Stomach smooth muscle (tissue), 2 donors: ENCODE results near the gene ZBTB47.

ENCODE experiments used
- H3K27ac ChIP-seq: one replicate; pipeline ENCODE4 v1.7.0; 2013; ENCODE audit warnings: mild to moderate bottlenecking, low read length, inconsistent platforms
- H3K27me3 ChIP-seq, 2 donors: one replicate each; pipeline ENCODE4 v1.7.0; 2013; ENCODE audit warnings: low read length in 2 of 2; ENCODE audit not compliant: insufficient read depth in 2 of 2, control insufficient read depth in 1 of 2
- H3K36me3 ChIP-seq, 2 donors: one replicate each; pipeline ENCODE4 v1.7.0; 2013; ENCODE audit warnings: low read length in 2 of 2; ENCODE audit not compliant: control insufficient read depth in 2 of 2, insufficient read depth in 2 of 2
- H3K4me1 ChIP-seq: one replicate; pipeline ENCODE4 v1.7.0; 2013; ENCODE audit warnings: low read length; ENCODE audit not compliant: control insufficient read depth, insufficient read depth
- H3K4me3 ChIP-seq, 2 donors: one replicate each; pipeline ENCODE4 v1.7.0; 2013; ENCODE audit warnings: low read length in 2 of 2
- H3K9ac ChIP-seq, 2 donors: one replicate each; pipeline ENCODE4 v1.7.0; 2013; ENCODE audit warnings: low read length in 2 of 2, mild to moderate bottlenecking in 1 of 2
- H3K9me3 ChIP-seq, 2 donors: one replicate each; pipeline ENCODE4 v1.7.0; 2013; ENCODE audit warnings: low read length in 2 of 2; ENCODE audit not compliant: control insufficient read depth in 2 of 2
- donor health status: healthy.
- donor health status: Pancreatic carcinoma.

The ZBTB47 gene

DNA sequence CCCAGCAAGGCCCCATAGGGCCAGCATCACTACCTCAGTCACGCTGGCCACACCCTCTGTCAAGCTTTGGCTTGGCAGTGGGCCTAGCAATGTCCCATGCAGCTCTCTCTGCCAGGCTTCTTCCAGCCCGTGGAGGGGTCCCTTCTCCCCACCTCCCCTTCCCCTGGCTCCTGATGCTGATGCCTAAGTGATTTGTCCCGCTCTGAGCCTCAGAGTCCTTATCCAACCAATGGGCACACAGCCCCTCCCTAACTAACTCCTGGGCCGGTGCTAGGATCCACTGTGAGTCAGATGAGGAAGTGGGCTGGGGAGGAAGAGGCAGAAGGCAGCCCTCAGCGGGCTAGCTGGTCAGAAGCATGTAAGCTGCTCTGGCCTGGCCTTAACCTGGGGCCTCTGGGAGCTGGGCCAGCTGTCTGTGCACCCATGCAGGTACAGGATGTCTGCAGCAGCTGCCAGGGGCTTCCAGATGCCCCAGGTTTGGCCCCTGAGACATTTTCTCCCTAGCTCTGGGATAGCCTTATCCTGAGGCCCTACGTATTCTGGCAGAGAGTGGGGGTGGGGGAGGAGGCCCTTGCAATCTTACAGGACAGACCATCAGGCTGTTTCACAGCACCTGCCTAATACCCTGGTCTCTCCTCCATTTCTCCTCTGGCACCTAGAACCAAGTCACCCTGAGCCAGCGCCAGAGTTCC, 740 bp upstream of the ZBTB47 start:
- Histone ChIP-seq H3K9me3 (no peaks in the 10 kb centered on the region), H3K4me1 (peaks cover 57% of the 10 kb centered on the region), H3K4me3 (peak overlapping the region; percentile 87 to 89), H3K36me3 (peaks cover 3 to 9% of the 10 kb centered on the region in 2 donors), H3K9ac (peak overlapping the region; percentile 73 to 84), H3K27me3 (no peaks in the 10 kb centered on the region), H3K27ac (peak overlapping the region; percentile 69)

DNA sequence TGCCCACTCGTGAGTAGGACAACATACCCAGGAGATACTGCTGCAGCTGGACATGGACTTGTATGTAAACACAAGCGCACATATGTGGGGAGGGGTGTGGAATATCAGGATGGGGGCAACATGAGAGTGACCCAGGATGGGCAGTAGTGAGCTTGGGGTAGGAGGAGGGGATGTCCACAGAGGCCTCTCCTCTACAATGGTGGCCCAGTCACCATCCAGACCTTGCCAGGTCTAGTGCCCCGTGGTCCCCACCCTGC, 266 bp upstream of the ZBTB47 start:
- peaks cover 3 to 10% of the 10 kb centered on the region in 2 donors for H3K36me3 ChIP-seq
- peaks cover 57% of the 10 kb centered on the region for H3K4me1 ChIP-seq
- H3K27me3 ChIP-seq, result no peaks in the 10 kb centered on the region
- peak overlapping the region; percentile 69 for H3K27ac ChIP-seq
- peak overlapping the region; percentile 87 to 89 for H3K4me3 ChIP-seq
- H3K9ac ChIP-seq, result peak overlapping the region; percentile 73 to 84
- H3K9me3 ChIP-seq, result no peaks in the 10 kb centered on the region

DNA sequence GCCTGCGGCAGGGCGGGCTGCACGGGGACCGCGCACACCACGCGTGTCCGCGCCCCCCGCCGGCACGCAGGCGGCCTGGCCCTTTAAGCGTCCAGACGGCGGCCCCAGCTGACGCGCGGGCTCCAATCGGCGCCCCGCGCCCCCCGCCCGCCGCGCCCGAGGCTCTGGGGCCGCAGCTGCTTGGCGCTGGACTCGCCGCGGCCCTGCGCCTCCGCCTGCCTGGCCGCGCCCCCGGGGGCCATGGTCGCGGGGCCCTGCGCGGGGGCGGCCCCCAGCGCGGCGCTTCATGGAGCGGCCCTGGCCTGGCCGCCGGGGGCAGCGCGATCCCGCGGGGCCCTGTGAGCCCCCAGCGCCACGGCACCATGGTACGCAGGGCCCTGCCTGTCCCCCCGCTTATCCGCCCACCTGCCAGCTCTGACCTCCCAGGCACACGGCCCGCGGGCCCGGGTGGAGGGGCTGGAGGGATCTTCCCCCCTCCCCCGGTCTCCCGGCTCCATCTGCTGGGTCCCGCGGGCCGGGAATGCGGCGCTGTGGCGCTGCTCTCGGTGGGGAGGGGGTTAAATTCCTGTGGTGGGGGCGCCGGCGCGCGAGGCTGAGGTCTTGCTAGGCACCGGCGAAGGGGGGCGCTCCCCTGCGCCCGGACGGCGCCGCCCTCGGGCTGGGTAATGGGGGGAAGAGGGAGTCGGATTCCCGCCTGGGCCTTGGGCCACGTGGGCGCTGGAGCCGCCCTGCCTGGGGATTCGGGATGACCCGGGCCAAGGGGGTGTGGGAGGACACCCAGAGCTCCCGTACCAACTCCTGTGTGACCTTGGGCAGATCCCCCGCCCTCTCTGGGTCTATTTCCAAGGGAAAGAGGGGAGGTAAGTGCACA, 1.1 kb downstream of the ZBTB47 start:
- no peaks in the 10 kb centered on the region for H3K27me3 ChIP-seq
- H3K9me3 ChIP-seq, result no peaks in the 10 kb centered on the region
- peak overlapping the region; percentile 87 to 89 for H3K4me3 ChIP-seq
- peak overlapping the region; percentile 84 to 92 for H3K9ac ChIP-seq
- peaks cover 0 to 9% of the 10 kb centered on the region in 2 donors for H3K36me3 ChIP-seq
- peaks cover 63% of the 10 kb centered on the region for H3K4me1 ChIP-seq
- peak overlapping the region; percentile 84 for H3K27ac ChIP-seq

DNA sequence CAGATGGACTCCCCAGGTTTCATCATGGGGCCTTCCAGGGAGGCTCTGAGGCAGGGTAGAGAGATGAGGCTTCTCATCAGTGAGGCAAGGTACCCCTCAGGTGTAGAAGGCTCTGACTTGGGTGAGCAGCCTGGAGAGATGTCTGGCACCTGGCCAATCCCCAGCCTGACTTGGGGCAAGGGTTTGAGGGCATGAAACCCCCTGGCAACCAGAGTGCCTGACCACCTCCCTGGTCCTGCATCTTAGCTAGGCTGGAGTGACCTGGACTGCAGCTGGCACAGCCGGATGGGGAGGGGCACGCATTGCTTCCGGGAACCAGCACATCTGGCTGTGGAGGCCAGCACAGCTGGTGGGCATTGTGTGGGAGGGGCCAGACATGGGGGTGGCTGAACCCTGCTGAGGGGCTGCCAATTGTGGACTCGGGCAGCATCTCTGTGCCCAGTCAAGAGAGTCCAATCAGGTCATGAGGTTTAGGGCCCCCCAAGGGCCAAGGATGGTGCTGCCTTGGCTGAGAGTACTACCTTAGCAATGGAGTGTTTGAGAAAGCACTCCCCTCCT, 1.9 kb downstream of the ZBTB47 start:
- H3K4me3 ChIP-seq, result peak overlapping the region; percentile 71 to 87
- no peaks in the 10 kb centered on the region for H3K9me3 ChIP-seq
- H3K9ac ChIP-seq, result peak overlapping the region; percentile 84 to 92
- H3K27ac ChIP-seq, result peak overlapping the region; percentile 84
- peaks cover 68% of the 10 kb centered on the region for H3K4me1 ChIP-seq
- H3K27me3 ChIP-seq, result no peaks in the 10 kb centered on the region
- peaks cover 0 to 9% of the 10 kb centered on the region in 2 donors for H3K36me3 ChIP-seq

DNA sequence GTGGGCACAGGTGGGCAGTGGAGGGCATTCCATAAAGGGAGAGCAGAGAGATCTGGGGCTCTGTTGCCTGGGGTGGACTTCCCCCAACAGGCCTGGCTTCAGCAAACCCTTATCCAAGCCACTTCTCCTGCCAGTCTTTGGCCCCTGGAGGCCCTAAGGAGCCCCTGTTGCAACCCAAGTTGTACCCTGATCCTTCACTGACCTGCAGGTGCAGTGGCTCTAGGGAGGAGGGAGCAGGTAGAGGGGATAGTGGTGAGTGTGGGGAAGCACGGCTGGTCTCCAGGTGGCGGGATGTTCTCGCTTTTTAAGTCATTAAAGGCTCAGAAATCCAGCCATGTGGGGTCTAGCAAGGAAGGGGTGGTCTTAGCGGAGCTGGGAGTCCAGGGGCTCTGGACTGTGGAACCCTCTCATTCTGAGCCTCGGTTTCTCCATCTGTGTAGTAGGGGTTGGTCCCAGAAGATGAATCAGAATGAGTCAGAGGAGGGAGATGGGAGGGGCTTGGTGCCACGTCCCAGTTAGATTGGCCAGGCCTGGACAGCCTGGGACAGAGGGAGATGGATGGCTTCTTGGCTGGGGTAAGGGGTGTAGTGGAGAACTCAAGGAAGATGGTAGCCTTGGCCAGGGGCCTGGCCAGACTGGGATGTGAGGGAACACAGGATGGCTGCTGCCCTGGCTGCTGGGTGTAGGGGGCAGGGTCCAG, 2.6 kb downstream of the ZBTB47 start:
- Histone ChIP-seq H3K4me1 (peaks cover 69% of the 10 kb centered on the region), H3K4me3 (no peak overlapping the region), H3K9me3 (no peaks in the 10 kb centered on the region), H3K9ac (no peak overlapping the region), H3K36me3 (peaks cover 0 to 9% of the 10 kb centered on the region in 2 donors), H3K27ac (peak overlapping the region; percentile 84), H3K27me3 (no peaks in the 10 kb centered on the region)

DNA sequence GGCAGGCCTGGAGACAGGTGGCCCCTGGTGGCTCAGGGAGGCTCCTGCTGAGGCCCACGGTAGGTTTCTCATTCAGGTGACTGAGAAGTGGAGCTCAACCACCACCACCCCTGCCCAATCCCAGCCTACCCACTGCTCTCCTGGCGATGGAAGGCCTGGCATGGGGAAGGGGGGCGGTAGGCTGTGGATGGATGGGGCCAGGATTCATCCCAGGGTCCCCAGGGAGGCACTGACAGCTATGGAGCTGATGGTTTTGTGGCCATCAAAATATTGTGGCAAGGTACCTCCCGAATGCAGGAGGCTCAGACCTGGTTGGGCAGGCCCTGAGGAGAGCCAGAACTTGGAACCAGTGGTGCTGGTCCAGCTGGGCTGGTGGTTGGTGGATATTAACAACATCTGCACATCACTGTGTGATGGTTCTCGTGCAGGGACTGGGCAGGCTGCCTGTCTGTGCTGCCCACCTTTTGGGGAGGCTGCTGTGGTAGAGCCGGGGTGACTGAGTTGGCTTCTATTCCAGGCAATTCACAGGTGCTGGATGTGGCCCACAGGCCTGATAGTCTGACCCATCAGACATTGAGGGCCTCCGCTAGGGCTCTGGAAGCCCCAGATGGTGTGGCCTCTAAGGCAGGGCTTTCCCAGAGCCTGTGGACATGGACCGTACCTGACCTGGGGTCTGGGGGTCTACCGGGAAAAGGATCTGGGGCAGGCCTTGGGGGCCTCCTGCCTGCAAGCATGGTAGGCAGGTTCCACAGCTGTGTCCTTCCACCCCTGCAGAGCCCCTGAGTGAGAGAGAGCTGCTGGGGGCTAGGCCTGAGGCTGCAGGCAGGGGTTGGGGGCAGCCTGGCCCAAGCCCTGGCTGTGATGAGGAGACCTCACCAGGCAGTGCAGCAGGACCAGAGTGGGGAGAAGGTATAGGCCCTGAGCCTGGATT, 3.4 kb downstream of the ZBTB47 start:
- Histone ChIP-seq H3K4me3 (no peak overlapping the region), H3K9ac (no peak overlapping the region), H3K36me3 (peaks cover 0 to 9% of the 10 kb centered on the region in 2 donors), H3K27me3 (no peaks in the 10 kb centered on the region), H3K27ac (no peak overlapping the region), H3K9me3 (no peaks in the 10 kb centered on the region), H3K4me1 (peaks cover 65% of the 10 kb centered on the region)

DNA sequence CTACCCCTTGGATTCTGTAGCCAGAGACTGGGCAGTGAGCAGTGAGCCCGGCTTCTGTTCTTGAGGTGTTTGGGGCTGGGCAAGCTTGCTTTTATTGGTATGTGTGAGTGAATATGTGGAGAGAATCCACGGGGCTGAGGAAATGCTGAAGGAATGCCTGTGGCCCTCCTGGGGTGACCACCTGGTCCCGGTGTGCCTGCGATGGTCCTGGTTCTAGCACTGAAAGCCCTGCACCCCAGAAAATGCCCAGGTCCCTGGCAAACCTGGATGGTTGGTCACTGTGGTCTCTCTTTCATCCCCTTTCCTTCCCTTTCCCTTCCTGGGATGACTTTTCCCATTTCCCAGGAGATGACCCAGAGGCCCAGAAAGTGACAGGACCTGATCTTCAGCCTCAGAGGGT, 4.2 kb downstream of the ZBTB47 start:
- Histone ChIP-seq H3K36me3 (peaks cover 0 to 9% of the 10 kb centered on the region in 2 donors), H3K9ac (no peak overlapping the region), H3K4me1 (peaks cover 58% of the 10 kb centered on the region), H3K27me3 (no peaks in the 10 kb centered on the region), H3K4me3 (no peak overlapping the region), H3K9me3 (no peaks in the 10 kb centered on the region), H3K27ac (peak overlapping the region; percentile 18)

DNA sequence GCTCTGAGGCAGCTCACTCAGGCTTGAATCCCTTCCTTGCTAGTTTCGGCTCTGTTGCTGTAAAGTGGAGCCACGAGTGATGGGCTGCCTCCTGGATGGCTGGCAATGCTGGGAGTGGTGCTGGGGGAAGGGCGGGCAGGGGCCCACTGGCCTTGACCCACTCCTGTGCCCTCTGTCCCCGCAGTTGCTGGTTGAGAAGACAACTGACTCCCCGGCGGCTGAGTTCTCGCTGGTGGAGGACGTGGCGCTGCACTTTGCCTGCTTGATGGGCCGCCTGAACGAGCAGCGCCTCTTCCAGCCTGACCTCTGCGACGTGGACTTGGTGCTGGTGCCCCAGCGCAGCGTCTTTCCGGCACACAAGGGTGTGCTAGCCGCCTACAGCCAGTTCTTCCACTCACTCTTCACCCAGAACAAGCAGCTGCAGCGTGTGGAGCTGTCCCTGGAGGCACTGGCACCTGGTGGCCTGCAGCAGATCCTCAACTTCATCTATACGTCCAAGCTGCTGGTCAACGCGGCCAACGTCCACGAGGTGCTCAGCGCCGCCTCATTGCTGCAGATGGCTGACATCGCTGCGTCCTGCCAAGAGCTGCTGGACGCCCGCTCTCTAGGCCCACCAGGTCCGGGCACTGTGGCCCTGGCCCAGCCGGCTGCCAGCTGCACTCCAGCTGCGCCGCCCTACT, 4.7 kb downstream of the ZBTB47 start:
- Histone ChIP-seq H3K4me1 (peaks cover 52% of the 10 kb centered on the region), H3K27ac (peak overlapping the region; percentile 18), H3K9ac (no peak overlapping the region)

DNA sequence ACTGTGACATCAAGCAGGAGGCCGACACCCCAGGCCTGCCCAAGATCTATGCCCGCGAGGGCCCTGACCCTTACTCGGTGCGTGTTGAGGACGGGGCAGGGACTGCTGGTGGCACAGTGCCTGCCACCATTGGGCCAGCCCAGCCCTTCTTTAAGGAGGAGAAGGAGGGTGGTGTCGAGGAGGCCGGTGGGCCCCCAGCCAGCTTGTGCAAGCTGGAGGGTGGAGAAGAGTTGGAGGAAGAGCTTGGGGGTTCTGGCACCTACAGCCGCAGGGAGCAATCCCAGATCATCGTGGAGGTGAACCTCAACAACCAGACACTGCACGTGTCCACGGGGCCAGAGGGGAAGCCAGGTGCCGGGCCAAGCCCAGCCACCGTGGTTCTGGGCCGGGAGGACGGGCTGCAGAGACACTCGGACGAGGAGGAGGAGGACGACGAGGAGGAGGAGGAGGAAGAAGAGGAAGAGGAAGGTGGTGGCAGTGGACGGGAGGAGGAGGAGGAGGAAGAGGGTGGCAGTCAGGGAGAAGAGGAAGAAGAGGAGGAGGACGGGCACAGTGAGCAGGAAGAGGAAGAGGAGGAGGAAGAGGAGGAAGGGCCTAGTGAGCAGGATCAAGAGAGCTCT, 5.4 kb downstream of the ZBTB47 start:
- Histone ChIP-seq H3K27ac (no peak overlapping the region), H3K9me3 (no peaks in the 10 kb centered on the region), H3K4me3 (no peak overlapping the region), H3K9ac (no peak overlapping the region), H3K4me1 (peaks cover 46% of the 10 kb centered on the region), H3K36me3 (peaks cover 0 to 9% of the 10 kb centered on the region in 2 donors), H3K27me3 (no peaks in the 10 kb centered on the region)

More for the DNA sequence above, 4.7 kb downstream of the ZBTB47 start:
- Histone ChIP-seq H3K36me3 (peaks cover 0 to 9% of the 10 kb centered on the region in 2 donors), H3K4me3 (no peak overlapping the region), H3K27me3 (no peaks in the 10 kb centered on the region), H3K9me3 (no peaks in the 10 kb centered on the region)
